ENCODE results near the gene PIK3AP1. TPM values are rescaled to one million over a fixed set of nuclear protein-coding genes. Genes with fewer than 3 reads are reported as not detected.

PIK3AP1 gene
- total RNA-seq, 1 experiment from 2014 or later, result 1.7 TPM

DNA sequence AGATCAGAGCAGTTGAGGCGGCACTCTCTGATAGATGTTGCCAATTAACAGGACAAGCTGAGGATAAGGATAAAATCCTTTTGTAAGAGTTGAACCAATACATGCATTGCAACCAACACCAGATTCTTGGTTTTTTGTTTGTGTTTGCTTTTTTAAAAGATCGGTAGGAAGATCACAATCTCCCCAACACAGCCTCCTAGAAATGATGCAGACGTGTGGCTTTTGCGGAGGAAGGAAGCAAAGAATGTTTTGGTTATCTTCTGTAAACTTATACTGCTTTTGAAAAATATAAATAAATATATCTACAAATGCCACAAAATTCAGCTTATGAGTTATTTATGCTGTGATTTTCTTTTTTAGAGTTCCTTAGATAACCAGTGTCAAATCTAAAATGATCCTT lies 35.5 kb downstream of the PIK3AP1 start:
- WGBS (ENCODE audit: extremely low coverage, insufficient read length, low lambda C conversion rate), result no CpG with 5 or more reads among the region's 4 CpGs
- Histone ChIP-seq H4K5ac (ENCODE audit: insufficient read length, low read depth, low read length) (no peak overlapping the region), H3K9me3 (ENCODE audit: control insufficient read depth, low read depth, low read length) (no peaks in the 10 kb centered on the region), H3K18ac (ENCODE audit: insufficient read length, low read depth, low read length) (no peak overlapping the region), H2AFZ (ENCODE audit: low read length) (no peak overlapping the region), H2BK12ac (ENCODE audit: insufficient read length, low read depth, low read length) (no peak overlapping the region), H2BK120ac (ENCODE audit: low read depth, low read length, poor library complexity, severe bottlenecking) (no peak overlapping the region), H3T11ph (ENCODE audit: low read length) (no peak overlapping the region), H3K4me2 (ENCODE audit: insufficient read depth, insufficient read length, low read length) (no peak overlapping the region), H3K79me2 (ENCODE audit: insufficient read depth, low read length) (no peaks in the 10 kb centered on the region), H3K14ac (ENCODE audit: insufficient read depth, low read length) (no peak overlapping the region), H4K20me1 (ENCODE audit: control insufficient read depth, insufficient read depth, insufficient read length) (peaks cover 2% of the 10 kb centered on the region), H3K27ac (ENCODE audit: insufficient read length, low read depth, low read length) (no peak overlapping the region), H3K4ac (ENCODE audit: low read depth, low read length) (no peak overlapping the region), H3K9ac (ENCODE audit: extremely low read depth, insufficient read length, low read length) (no peak overlapping the region), H2BK5ac (ENCODE audit: insufficient read length, low read length) (no peak overlapping the region), H3K79me1 (ENCODE audit: insufficient read depth, low read depth, low read length, poor library complexity, severe bottlenecking) (no peaks in the 10 kb centered on the region), H2BK20ac (ENCODE audit: low read depth, low read length, poor library complexity, severe bottlenecking) (no peak overlapping the region), H4K91ac (ENCODE audit: insufficient read length, low read depth, low read length) (no peak overlapping the region), H2AK5ac (ENCODE audit: insufficient read length, low read length) (no peak overlapping the region), H3K23me2 (ENCODE audit: insufficient read length, low read depth, low read length, poor library complexity, severe bottlenecking) (no peaks in the 10 kb centered on the region), H2BK15ac (ENCODE audit: low read depth, low read length) (no peak overlapping the region), H4K8ac (replicated peaks; ENCODE audit: insufficient read length, low read depth, low read length) (no peak overlapping the region), H3K23ac (ENCODE audit: insufficient read length, low read depth, low read length) (no peak overlapping the region), H3K56ac (ENCODE audit: insufficient read length, low read depth, low read length) (no peak overlapping the region), H3K27me3 (ENCODE audit: insufficient read depth, low read length) (no peaks in the 10 kb centered on the region), H3K4me1 (ENCODE audit: insufficient read depth, low read length) (no peaks in the 10 kb centered on the region)
- TF ChIP-seq, protein P1, sequence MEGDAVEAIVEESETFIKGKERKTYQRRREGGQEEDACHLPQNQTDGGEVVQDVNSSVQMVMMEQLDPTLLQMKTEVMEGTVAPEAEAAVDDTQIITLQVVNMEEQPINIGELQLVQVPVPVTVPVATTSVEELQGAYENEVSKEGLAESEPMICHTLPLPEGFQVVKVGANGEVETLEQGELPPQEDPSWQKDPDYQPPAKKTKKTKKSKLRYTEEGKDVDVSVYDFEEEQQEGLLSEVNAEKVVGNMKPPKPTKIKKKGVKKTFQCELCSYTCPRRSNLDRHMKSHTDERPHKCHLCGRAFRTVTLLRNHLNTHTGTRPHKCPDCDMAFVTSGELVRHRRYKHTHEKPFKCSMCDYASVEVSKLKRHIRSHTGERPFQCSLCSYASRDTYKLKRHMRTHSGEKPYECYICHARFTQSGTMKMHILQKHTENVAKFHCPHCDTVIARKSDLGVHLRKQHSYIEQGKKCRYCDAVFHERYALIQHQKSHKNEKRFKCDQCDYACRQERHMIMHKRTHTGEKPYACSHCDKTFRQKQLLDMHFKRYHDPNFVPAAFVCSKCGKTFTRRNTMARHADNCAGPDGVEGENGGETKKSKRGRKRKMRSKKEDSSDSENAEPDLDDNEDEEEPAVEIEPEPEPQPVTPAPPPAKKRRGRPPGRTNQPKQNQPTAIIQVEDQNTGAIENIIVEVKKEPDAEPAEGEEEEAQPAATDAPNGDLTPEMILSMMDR (conservative IDR thresholded peaks at IDR 0.05), result no peak
- Mint-ChIP-seq H3K4me1 (peaks cover 0 to 2% of the 10 kb centered on the region in 2 experiments; a peak in 1 of 4 replicates), H3K4me3 (no peak overlapping the region), H3K36me3 (ENCODE audit: insufficient read depth in 1 of 3, low read depth in 3 of 3) (peaks cover 0 to 5% (median 2%) of the 10 kb centered on the region in 3 experiments; a peak in 4 of 7 replicates), H3K9me3 (peaks cover 0 to 3% of the 10 kb centered on the region in 2 experiments; a peak in 1 of 5 replicates), H3K27ac (no peak overlapping the region), H3K27me3 (ENCODE audit: low read depth) (no peaks in the 10 kb centered on the region)
- DNase-seq, result no peak

All from H9 (cell line).